Upper lobe of left lung (tissue), 6 donors: ENCODE data around the gene PSMG4. TPM values are rescaled to one million over a fixed set of nuclear protein-coding genes. Genes with fewer than 3 reads are reported as not detected.

Source experiments
- ATAC-seq, 2 donors: fragments of 200-7000 bp; cut with Tn5 transposase; one replicate each; pipeline ENCODE4 v1.9.1; 2022; ENCODE audit warnings: mild to moderate bottlenecking in 2 of 2, moderate library complexity in 2 of 2; ENCODE audit not compliant: low FRiP score in 2 of 2
- DNase-seq, 2 donors: peaks; one replicate each; pipeline ENCODE4 v3.0.0-alpha.2; 2019 to 2020
- H3K27ac ChIP-seq, 4 donors: fragments of 200-600 bp; sonication (generic); one replicate each; pipeline ENCODE4 v1.5.1; 2016 to 2019
- H3K27me3 ChIP-seq, 4 donors: fragments of 200-600 bp; sonication (generic); one replicate each; pipeline ENCODE4 v1.5.1; 2017 to 2019
- H3K36me3 ChIP-seq, 4 donors: fragments of 200-600 bp; sonication (generic); one replicate each; pipeline ENCODE4 v1.5.1; 2016 to 2019
- H3K4me1 ChIP-seq, 4 donors: fragments of 200-600 bp; sonication (generic); one replicate each; pipeline ENCODE4 v1.5.1; 2018 to 2019
- H3K4me3 ChIP-seq, 4 donors: fragments of 200-600 bp; sonication (generic); one replicate each; pipeline ENCODE4 v1.5.1; 2017 to 2019; ENCODE audit warnings: mild to moderate bottlenecking in 2 of 4, moderate library complexity in 1 of 4
- H3K9me3 ChIP-seq, 4 donors: fragments of 200-600 bp; sonication (generic); one replicate each; pipeline ENCODE4 v1.5.1; 2018 to 2019
- EP300 ChIP-seq, 4 donors: sonication (generic); formaldehyde crosslinking; IDR thresholded peaks; one replicate each; pipeline ENCODE4 v1.5.1; 2017; ENCODE audit warnings: antibody characterized with exemption in 4 of 4, control low read depth in 2 of 4
- POLR2A ChIP-seq, 4 donors: fragments of 450-650 bp; IDR thresholded peaks; one replicate each; pipeline ENCODE4 v1.5.1; 2016 to 2017; ENCODE audit warnings: antibody characterized with exemption in 4 of 4, mild to moderate bottlenecking in 2 of 4
- POLR2AphosphoS5 ChIP-seq, 2 donors: sonication (generic); formaldehyde crosslinking; IDR thresholded peaks; one replicate each; pipeline ENCODE4 v1.5.1; 2017; ENCODE audit warnings: antibody characterized with exemption in 2 of 2
- WGBS, 2 donors: methylation state at CpG; one replicate each; pipeline ENCODE4 v1.1.5; 2017 to 2018; 5-methylcytosine and 5-hydroxymethylcytosine counted together
- total RNA-seq, 6 donors: library from RNA; depleted of rRNA in 4 of 6; stranded (reverse); fragments of >200 nt in 4 of 6; gene quantifications; one replicate each; pipeline versions ENCODE4 v1.1.0 to v1.2.1, GENCODE V29; 2016 to 2021
- TF ChIP-seq, protein P1 (sequence below), 6 experiments: fragments of 450-650 bp in 4 of 6; fragments of 200-600 bp in 2 of 6; sonication (generic) in 2 of 6; IDR thresholded peaks; one replicate each; pipeline ENCODE4 v1.5.1; 2016 to 2019; ENCODE audit warnings: antibody characterized with exemption in 6 of 6
- donor health status: DM: no; HTN: no; CAD: no; lungs with moderate emphysema.
- donor health status: DM: no; HTN: yes; CAD: no; lungs with severe emphysema.

Gene PSMG4
- total RNA-seq, 6 donors from 2014 or later: 17.0 to 24.5 (median 22.9) TPM

DNA sequence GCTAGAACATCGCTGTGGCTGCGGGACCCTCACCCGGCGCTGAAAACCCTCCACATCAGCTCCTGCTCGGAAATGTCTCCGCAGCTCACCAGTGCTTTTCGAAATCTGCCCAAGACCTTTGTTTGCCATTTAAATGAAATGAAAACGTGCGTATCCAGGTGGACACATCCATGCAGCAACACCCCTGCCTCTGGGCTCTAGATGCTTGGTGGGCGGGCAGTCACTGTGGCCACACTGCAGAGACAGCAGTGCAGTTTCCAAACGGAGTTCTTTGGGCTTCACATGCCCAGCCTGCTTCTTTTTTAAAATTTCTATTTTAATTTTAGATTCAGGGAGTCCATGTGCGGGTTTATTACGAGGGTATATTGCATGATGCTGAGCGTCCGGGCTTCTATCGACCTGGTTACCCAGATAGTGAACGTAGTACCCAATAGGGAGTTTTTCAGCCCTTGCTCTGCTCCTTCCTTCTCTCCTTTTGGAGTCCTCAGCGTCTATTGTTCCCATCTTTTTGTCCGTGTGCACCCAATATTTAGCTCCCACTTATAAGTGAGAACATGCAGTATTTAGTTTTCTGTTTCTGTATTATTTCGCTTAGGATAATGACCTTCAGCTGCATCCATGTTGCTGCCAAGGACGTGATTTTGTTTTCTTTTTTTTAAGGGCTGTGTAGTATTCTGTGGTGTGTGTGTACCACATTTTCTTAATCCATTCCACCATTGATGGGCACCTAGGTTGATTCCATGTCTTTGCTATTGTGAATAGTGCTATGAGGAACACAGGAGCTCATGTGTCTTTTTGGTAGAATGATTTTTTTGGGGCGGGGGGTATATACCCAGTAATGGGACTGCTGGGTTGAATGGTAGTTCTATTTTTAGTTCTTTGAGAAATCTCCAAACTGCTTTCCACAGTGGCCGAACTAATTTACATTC lies 26.5 kb upstream of the PSMG4 start:
- no peak for ATAC-seq
- 26 to 34% methylated on average over 23 of the region's 23 CpGs for WGBS, 2 donors
- Histone ChIP-seq H3K4me1 (peaks cover 39 to 49% (median 44%) of the 10 kb centered on the region in 4 donors), H3K9me3 (no peaks in the 10 kb centered on the region), H3K27ac (peak overlapping the region in 2 of 4 donors; percentile 28 to 67), H3K4me3 (peak overlapping the region in 3 of 4 donors; percentile 50 to 59 (median 57)), H3K27me3 (peaks cover 9 to 49% (median 26%) of the 10 kb centered on the region in 4 donors), H3K36me3 (no peaks in the 10 kb centered on the region)
- TF ChIP-seq POLR2AphosphoS5 (IDR thresholded peaks at IDR 0.05) (no peak), EP300 (IDR thresholded peaks at IDR 0.05) (no peak), POLR2A (IDR thresholded peaks at IDR 0.05) (no peak)
- TF ChIP-seq, protein P1, sequence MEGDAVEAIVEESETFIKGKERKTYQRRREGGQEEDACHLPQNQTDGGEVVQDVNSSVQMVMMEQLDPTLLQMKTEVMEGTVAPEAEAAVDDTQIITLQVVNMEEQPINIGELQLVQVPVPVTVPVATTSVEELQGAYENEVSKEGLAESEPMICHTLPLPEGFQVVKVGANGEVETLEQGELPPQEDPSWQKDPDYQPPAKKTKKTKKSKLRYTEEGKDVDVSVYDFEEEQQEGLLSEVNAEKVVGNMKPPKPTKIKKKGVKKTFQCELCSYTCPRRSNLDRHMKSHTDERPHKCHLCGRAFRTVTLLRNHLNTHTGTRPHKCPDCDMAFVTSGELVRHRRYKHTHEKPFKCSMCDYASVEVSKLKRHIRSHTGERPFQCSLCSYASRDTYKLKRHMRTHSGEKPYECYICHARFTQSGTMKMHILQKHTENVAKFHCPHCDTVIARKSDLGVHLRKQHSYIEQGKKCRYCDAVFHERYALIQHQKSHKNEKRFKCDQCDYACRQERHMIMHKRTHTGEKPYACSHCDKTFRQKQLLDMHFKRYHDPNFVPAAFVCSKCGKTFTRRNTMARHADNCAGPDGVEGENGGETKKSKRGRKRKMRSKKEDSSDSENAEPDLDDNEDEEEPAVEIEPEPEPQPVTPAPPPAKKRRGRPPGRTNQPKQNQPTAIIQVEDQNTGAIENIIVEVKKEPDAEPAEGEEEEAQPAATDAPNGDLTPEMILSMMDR (IDR thresholded peaks at IDR 0.05): no peak
- DNase-seq: no peak

- H3K4me1 ChIP-seq: peaks cover 29 to 39% (median 33%) of the 10 kb centered on the region in 4 donors
- no peak overlapping the region for H3K4me3 ChIP-seq
- H3K9me3 ChIP-seq: no peaks in the 10 kb centered on the region
- no peaks in the 10 kb centered on the region for H3K36me3 ChIP-seq
- no peak for DNase-seq
- H3K27me3 ChIP-seq: peaks cover under 1 to 38% (median 19%) of the 10 kb centered on the region in 4 donors
- no peak overlapping the region for H3K27ac ChIP-seq
- WGBS, 2 donors: 90 to 96% methylated on average over 3 of the region's 3 CpGs
- no peak for ATAC-seq
- TF ChIP-seq, protein P1 (IDR thresholded peaks at IDR 0.05): no peak
- TF ChIP-seq EP300 (IDR thresholded peaks at IDR 0.05): no peak
- no peak for TF ChIP-seq POLR2AphosphoS5 (IDR thresholded peaks at IDR 0.05)
- no peak for TF ChIP-seq POLR2A (IDR thresholded peaks at IDR 0.05)
Measured at GRCh38 chr6:3233321-3233720, 25.4 kb upstream of the PSMG4 start.

GRCh38 chr6:3233904-3234303 lies 24.8 kb upstream of the PSMG4 start:
- H3K36me3 ChIP-seq: no peaks in the 10 kb centered on the region
- peaks cover 0 to 32% (median 15%) of the 10 kb centered on the region in 4 donors for H3K27me3 ChIP-seq

GRCh38 chr6:3235486-3235885 lies 23.3 kb upstream of the PSMG4 start:
- Histone ChIP-seq H3K9me3 (no peaks in the 10 kb centered on the region), H3K4me1 (peaks cover 13 to 18% (median 16%) of the 10 kb centered on the region in 4 donors), H3K27me3 (peaks cover 0 to 17% (median 7%) of the 10 kb centered on the region in 4 donors), H3K36me3 (no peaks in the 10 kb centered on the region), H3K4me3 (no peak overlapping the region), H3K27ac (no peak overlapping the region)
- no peak for TF ChIP-seq POLR2A (IDR thresholded peaks at IDR 0.05)
- TF ChIP-seq POLR2AphosphoS5 (IDR thresholded peaks at IDR 0.05): no peak
- TF ChIP-seq, protein P1 (IDR thresholded peaks at IDR 0.05): no peak
- no peak for TF ChIP-seq EP300 (IDR thresholded peaks at IDR 0.05)
- WGBS, 2 donors: 83 to 87% methylated on average over 2 of the region's 2 CpGs
- DNase-seq (no peak), ATAC-seq (no peak)

More at GRCh38 chr6:3233904-3234303, 24.8 kb upstream of the PSMG4 start:
- ATAC-seq (no peak), DNase-seq (no peak)
- no peak for TF ChIP-seq POLR2A (IDR thresholded peaks at IDR 0.05)
- TF ChIP-seq POLR2AphosphoS5 (IDR thresholded peaks at IDR 0.05): no peak
- no peak for TF ChIP-seq EP300 (IDR thresholded peaks at IDR 0.05)
- TF ChIP-seq, protein P1 (IDR thresholded peaks at IDR 0.05): no peak
- no peaks in the 10 kb centered on the region for H3K9me3 ChIP-seq
- 67 to 71% methylated on average over 3 of the region's 3 CpGs for WGBS, 2 donors
- no peak overlapping the region for H3K27ac ChIP-seq
- no peak overlapping the region for H3K4me3 ChIP-seq
- H3K4me1 ChIP-seq: peaks cover 23 to 33% (median 27%) of the 10 kb centered on the region in 4 donors
